Measurements from ENCODE around the gene ZGLP1. TPM values are rescaled to one million over a fixed set of nuclear protein-coding genes. Genes with fewer than 3 reads are reported as not detected.

Gene ZGLP1
- polyA plus RNA-seq, 1 experiment: 0.62 TPM

DNA sequence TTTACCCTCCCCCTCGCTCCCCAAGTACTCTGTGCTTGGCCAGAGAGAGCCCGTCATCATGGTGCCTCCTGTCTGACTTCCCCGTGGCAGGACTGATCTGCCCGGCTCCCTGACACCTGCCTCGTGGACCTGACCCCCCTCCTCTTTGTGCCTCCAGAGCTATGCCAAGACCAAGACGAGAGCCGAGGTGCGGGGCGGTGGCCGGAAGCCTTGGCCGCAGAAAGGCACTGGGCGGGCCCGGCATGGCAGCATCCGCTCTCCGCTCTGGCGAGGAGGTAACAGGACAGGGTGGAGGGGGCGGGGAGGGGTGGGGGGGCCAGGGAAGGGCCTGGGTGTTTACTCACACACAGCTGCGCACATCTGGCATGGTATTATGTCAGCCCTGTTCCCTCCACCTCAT is 53.1 kb downstream of the ZGLP1 start:
- POLR2A ChIA-PET: no interaction called here
- peaks cover 9% of the 10 kb centered on the region; the same call in 1 of the 2 replicates for H3K9me3 ChIP-seq (ENCODE audit: control insufficient read depth, insufficient read depth, low read length)
- TF ChIP-seq CTCF (IDR thresholded peaks at IDR 0.05; ENCODE audit: low read depth, low read length): no peak

GRCh38 chr19:10255358-10255757 is 54.3 kb downstream of the ZGLP1 start:
- peaks cover 9% of the 10 kb centered on the region; the same call in 1 of the 2 replicates for H3K9me3 ChIP-seq (ENCODE audit: control insufficient read depth, insufficient read depth, low read length)
- ChIA-PET CTCF (interaction anchor here (6.6 kb wide), 1 partner anchor 134 kb away, joined by 188 read pairs; no protein-coding TSS in a partner anchor), POLR2A (no interaction called here)
- H3K4me3 ChIP-seq (ENCODE audit: low read depth, low read length): no peak overlapping the region
- no peak for DNase-seq (ENCODE audit: low read depth, low spot score)
- TF ChIP-seq CTCF (IDR thresholded peaks at IDR 0.05; ENCODE audit: low read depth, low read length): no peak
- H3K27me3 ChIP-seq (ENCODE audit: control insufficient read depth, insufficient read depth, low read length): no peaks in the 10 kb centered on the region
- H3K27ac ChIP-seq (ENCODE audit: low read depth, low read length): no peak overlapping the region

More for the DNA sequence above, 53.1 kb downstream of the ZGLP1 start:
- CTCF ChIA-PET: interaction anchor here (6.6 kb wide), 1 partner anchor 133 kb away, joined by 188 read pairs; no protein-coding TSS in a partner anchor
- H3K27ac ChIP-seq (ENCODE audit: low read depth, low read length): no peak overlapping the region
- no peaks in the 10 kb centered on the region for H3K27me3 ChIP-seq (ENCODE audit: control insufficient read depth, insufficient read depth, low read length)
- no peak overlapping the region for H3K4me3 ChIP-seq (ENCODE audit: low read depth, low read length)
- DNase-seq (ENCODE audit: low read depth, low spot score): no peak

Small RNA genes lying within 50 kb of the gene (small RNA-seq; reads per million reads assigned to genes)
- gene AC011511.1 (ENCODE audit: insufficient read length, low read depth) (not detected), gene AC011511.4 (ENCODE audit: insufficient read length, low read depth) (not detected)

Other genes with a start within 250 kb of the ZGLP1 start
- gene SHFL, start 223.5 kb downstream of the ZGLP1 start, polyA plus RNA-seq (2011; rRNA removed): 25.0 and 25.9 TPM in 2 replicates
- 0.09 and 0.11 TPM in 2 replicates for gene ANGPTL6, start 207.1 kb downstream of the ZGLP1 start, polyA plus RNA-seq (2011; rRNA removed)
- gene PPAN, start 203.5 kb downstream of the ZGLP1 start, polyA plus RNA-seq (2011; rRNA removed): 11.5 and 13.1 TPM in 2 replicates
- 1.0 and 2.1 TPM in 2 replicates for gene P2RY11, start 198.1 kb downstream of the ZGLP1 start, polyA plus RNA-seq (2011; rRNA removed)
- 127 and 146 TPM in 2 replicates for gene EIF3G, start 189.9 kb downstream of the ZGLP1 start, polyA plus RNA-seq (2011; rRNA removed)
- 54.5 and 60.7 TPM in 2 replicates for gene DNMT1, start 114.9 kb downstream of the ZGLP1 start, polyA plus RNA-seq (2011; rRNA removed)
- gene S1PR2, start 78.5 kb downstream of the ZGLP1 start, polyA plus RNA-seq (2011; rRNA removed): 19.7 and 25.1 TPM in 2 replicates
- gene MRPL4, start 57.6 kb downstream of the ZGLP1 start, polyA plus RNA-seq (2011; rRNA removed): 28.5 and 41.4 TPM in 2 replicates
- 40.4 and 57.0 TPM in 2 replicates for gene ICAM1, start 38.7 kb downstream of the ZGLP1 start, polyA plus RNA-seq (2011; rRNA removed)
- gene ICAM4, start 22.9 kb downstream of the ZGLP1 start, polyA plus RNA-seq (2011; rRNA removed): 2.5 and 3.3 TPM in 2 replicates
- gene ICAM5, start 19.9 kb downstream of the ZGLP1 start, polyA plus RNA-seq (2011; rRNA removed): 3.8 and 5.3 TPM in 2 replicates
- gene FDX2, start 6.2 kb upstream of the ZGLP1 start, polyA plus RNA-seq (2011; rRNA removed): 20.8 and 30.0 TPM in 2 replicates
- gene RAVER1, start 23.7 kb upstream of the ZGLP1 start, polyA plus RNA-seq (2011; rRNA removed): 2.2 and 4.1 TPM in 2 replicates
- gene ICAM3, start 29.8 kb upstream of the ZGLP1 start, polyA plus RNA-seq (2011; rRNA removed): 6.7 and 10.1 TPM in 2 replicates
- 29.1 and 52.8 TPM in 2 replicates for gene TYK2, start 70.8 kb upstream of the ZGLP1 start, polyA plus RNA-seq (2011; rRNA removed)
- 268 and 340 TPM in 2 replicates for gene CDC37, start 93.7 kb upstream of the ZGLP1 start, polyA plus RNA-seq (2011; rRNA removed)
- 2.9 and 5.1 TPM in 2 replicates for gene PDE4A, start 110.7 kb upstream of the ZGLP1 start, polyA plus RNA-seq (2011; rRNA removed)
- 46.7 and 64.3 TPM in 2 replicates for gene KEAP1, start 193.5 kb upstream of the ZGLP1 start, polyA plus RNA-seq (2011; rRNA removed)
- gene S1PR5, start 207.6 kb upstream of the ZGLP1 start, polyA plus RNA-seq (2011; rRNA removed): 0.10 and 0.11 TPM in 2 replicates
- gene ATG4D, start 234.1 kb upstream of the ZGLP1 start, polyA plus RNA-seq (2011; rRNA removed): 4.6 and 8.7 TPM in 2 replicates

All from AG04450 (cell line).